HCT116 (cell line): ENCODE data around the gene GZF1. TPM values are rescaled to one million over a fixed set of nuclear protein-coding genes. Genes with fewer than 3 reads are reported as not detected.
A peak's percentile ranks its signal among the peaks of the same experiment; 100 is the strongest.

ENCODE experiments used
- ATAC-seq: fragments of 200-7000 bp; cut with Tn5 transposase; 2 replicates; pipeline ENCODE4 v1.9.1; 2020; ENCODE audit warnings: mild to moderate bottlenecking, moderate library complexity
- BruUV-seq: library from RNA; stranded (reverse); fragments of 400-500 nt; replicated peaks from 2 replicates; lab custom pipeline; 2021; lab: Mats Ljungman, UMichigan
- CTCF ChIA-PET: fragments of 300-600 bp; sonication (Branson Sonifier 250); formaldehyde crosslinking; loops from one replicate; lab custom pipeline; 2021; ENCODE audit warnings: antibody characterized with exemption; lab: Charles Lee
- POLR2A ChIA-PET: fragments of 300-600, 350-600 bp; sonication (Branson Sonifier 250); formaldehyde crosslinking; loops from one replicate; lab custom pipeline; 2021; ENCODE audit warnings: antibody characterized with exemption; lab: Charles Lee
- RAD21 ChIA-PET, 2 experiments: fragments of 300-600 bp; sonication (Branson Sonifier 250); formaldehyde crosslinking; loops; one replicate each; lab custom pipeline; 2023; ENCODE audit warnings: low total read pairs in 2 of 2; ENCODE audit not compliant: uncharacterized antibody in 2 of 2, unreplicated experiment in 2 of 2, low non-redundant PET in 1 of 2; lab: Charles Lee
- DNase-seq: peaks from one replicate; pipeline ENCODE4 v3.0.0-alpha.2; 2010; ENCODE audit warnings: low read depth, low spot score
- H2AFZ ChIP-seq: fragments of 200-600 bp; shearing (Covaris generic), sonication (generic); 2 replicates; pipeline ENCODE4 v1.6.1; 2017; ENCODE audit warnings: low read depth, mixed run types, mixed read lengths, antibody characterized with exemption, low read length; ENCODE audit not compliant: poor library complexity, severe bottlenecking
- H3K27ac ChIP-seq: 2 replicates; pipeline ENCODE4 v1.5.1; 2012; ENCODE audit warnings: low read depth, low read length
- H3K27me3 ChIP-seq: fragments of 200-600 bp; sonication (generic); 2 replicates; pipeline ENCODE4 v1.6.1; 2016; ENCODE audit warnings: mixed run types, low read length, mixed read lengths; ENCODE audit not compliant: insufficient read depth
- H3K36me3 ChIP-seq, 2 experiments: fragments of 200-500 bp in 1 of 2; fragments of 200-600 bp in 1 of 2; sonication (Bioruptor generic) in 1 of 2; sonication (generic) in 1 of 2; 2 replicates each; pipeline versions ENCODE4 v1.5.1 to v1.6.1; 2014 to 2016; ENCODE audit warnings: low read length in 2 of 2, inconsistent platforms in 1 of 2, mixed read lengths in 1 of 2, mixed run types in 1 of 2; ENCODE audit not compliant: insufficient read depth in 2 of 2, control insufficient read depth in 1 of 2
- H3K4me1 ChIP-seq, 2 experiments: fragments of 200-600 bp in 1 of 2; sonication (generic) in 1 of 2; 2 replicates each; pipeline versions ENCODE4 v1.5.1 to v1.6.1; 2012 to 2017; ENCODE audit warnings: low read length in 2 of 2, inconsistent platforms in 1 of 2, mild to moderate bottlenecking in 1 of 2, mixed read lengths in 1 of 2, mixed run types in 1 of 2, moderate library complexity in 1 of 2; ENCODE audit not compliant: insufficient read depth in 2 of 2, control insufficient read depth in 1 of 2
- H3K4me2 ChIP-seq: fragments of 200-600 bp; sonication (generic); 2 replicates; pipeline ENCODE4 v1.6.1; 2017; ENCODE audit warnings: mixed run types, low read length, mixed read lengths
- H3K4me3 ChIP-seq, 2 experiments: fragments of 200-600 bp in 1 of 2; sonication (generic) in 1 of 2; replicated peaks in 1 of 2; 2 replicates each; pipeline ENCODE4 v1.5.1; 2011 to 2016; ENCODE audit warnings: low read length in 2 of 2, control low read depth in 1 of 2, low read depth in 1 of 2, mild to moderate bottlenecking in 1 of 2, mixed read lengths in 1 of 2, mixed run types in 1 of 2
- H3K79me2 ChIP-seq: fragments of 200-600 bp; sonication (generic); 2 replicates; pipeline ENCODE4 v1.6.1; 2017; ENCODE audit warnings: mild to moderate bottlenecking, mixed run types, low read length, moderate library complexity, mixed read lengths; ENCODE audit not compliant: insufficient read depth
- H3K9ac ChIP-seq: fragments of 200-600 bp; sonication (generic); 2 replicates; pipeline ENCODE4 v1.6.1; 2016; ENCODE audit warnings: low read length, mixed read lengths
- H3K9me2 ChIP-seq: fragments of 200-600 bp; sonication (generic), shearing (Covaris generic); 2 replicates; pipeline ENCODE4 v1.6.1; 2017; ENCODE audit warnings: mixed run types, mild to moderate bottlenecking, moderate library complexity; ENCODE audit not compliant: insufficient read depth
- H3K9me3 ChIP-seq, 2 experiments: fragments of 200-500 bp in 1 of 2; fragments of 200-600 bp in 1 of 2; sonication (Bioruptor generic) in 1 of 2; sonication (generic) in 1 of 2; 2 replicates each; pipeline ENCODE4 v1.6.1; 2014 to 2017; ENCODE audit warnings: low read length in 2 of 2, mixed read lengths in 2 of 2, inconsistent platforms in 1 of 2, low read depth in 1 of 2, mild to moderate bottlenecking in 1 of 2, mixed run types in 1 of 2, moderate library complexity in 1 of 2; ENCODE audit not compliant: control insufficient read depth in 1 of 2, insufficient read depth in 1 of 2
- H4K20me1 ChIP-seq: fragments of 200-600 bp; sonication (generic), shearing (Covaris generic); 2 replicates; pipeline ENCODE4 v1.6.1; 2017; ENCODE audit warnings: mixed run types, mild to moderate bottlenecking, moderate library complexity; ENCODE audit not compliant: insufficient read depth
- CEBPB ChIP-seq: IDR thresholded peaks from 2 replicates; pipeline ENCODE4 v1.6.1; 2012; ENCODE audit warnings: low read depth
- ELF1 ChIP-seq: IDR thresholded peaks from 2 replicates; pipeline ENCODE4 v1.6.1; 2012; ENCODE audit warnings: low read depth, borderline replicate concordance
- YY1 ChIP-seq: IDR thresholded peaks from 2 replicates; pipeline ENCODE4 v1.6.1; 2011; ENCODE audit warnings: low read length, low read depth, moderate library complexity, mild to moderate bottlenecking; ENCODE audit not compliant: insufficient replicate concordance; ENCODE audit errors: extremely low read depth
- ZNF274 ChIP-seq: fragments of 200-500 bp; sonication (Bioruptor generic); IDR thresholded peaks from 2 replicates; pipeline ENCODE4 v1.6.1; 2014; ENCODE audit warnings: mild to moderate bottlenecking, low read depth, low read length, inconsistent platforms
- intact Hi-C: fragments of 100-400 bp; cut with micrococcal nuclease; formaldehyde crosslinking; loops from 2 replicates; pipeline ENCODE4 v1.10.0; 2022
- total RNA-seq: library from RNA; stranded (reverse); gene quantifications from one replicate; pipeline ENCODE4 v1.2.1, GENCODE V29; 2021; ENCODE audit not compliant: unreplicated experiment
- TF ChIP-seq, protein P1 (sequence below): IDR thresholded peaks from 2 replicates; pipeline ENCODE4 v1.6.1; 2012
- TF ChIP-seq, protein P2 (sequence below): IDR thresholded peaks from 2 replicates; pipeline ENCODE4 v1.6.1; 2012; ENCODE audit warnings: low read depth

GZF1 gene
- total RNA-seq, 1 experiment from 2014 or later, result 10.4 TPM

DNA sequence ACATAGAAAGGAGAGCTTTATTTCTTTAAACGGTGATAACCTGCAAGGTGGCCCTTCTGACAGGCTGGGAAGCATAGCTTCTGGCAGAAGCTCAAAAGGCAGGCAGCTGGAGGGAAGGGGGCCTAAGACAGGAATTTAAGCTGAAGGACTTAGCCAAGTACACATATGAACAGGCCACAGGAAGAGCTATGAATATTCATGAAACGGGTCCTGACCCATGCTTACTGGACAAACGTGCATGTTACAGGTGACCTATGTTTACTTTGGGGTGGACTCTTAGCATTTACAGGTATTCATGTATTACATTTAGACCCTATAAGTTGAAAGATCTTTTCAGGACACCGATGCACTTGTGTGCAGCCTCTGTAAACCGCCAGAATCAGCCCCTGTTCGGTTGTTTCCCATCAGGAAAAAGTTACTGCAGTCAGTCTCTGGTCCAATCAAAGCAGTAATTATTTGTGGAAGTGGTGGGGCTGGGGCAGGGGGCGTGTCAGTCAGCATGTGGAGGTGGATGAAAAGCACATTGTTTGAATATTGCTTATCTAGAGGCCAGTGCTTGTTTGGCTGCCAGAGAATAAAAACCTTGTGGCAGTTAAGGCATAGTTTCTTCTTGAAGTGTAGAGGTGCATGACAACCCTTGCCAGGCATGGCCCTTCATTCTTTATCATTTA is 2.9 kb upstream of the GZF1 start:
- no peaks in the 10 kb centered on the region for H4K20me1 ChIP-seq
- H3K27ac ChIP-seq, result peak overlapping the region; percentile 43; the same call in 1 of the 2 replicates
- ChIA-PET RAD21 (no interaction called here), CTCF (no interaction called here), POLR2A (interaction anchor here (1.5 to 3.0 kb wide), 2 partner anchors 9 to 62 kb away, joined by 5 to 24 read pairs; partner anchors contain the start of genes NAPB and NXT1)
- peak overlapping the region; percentile 60 for H3K9ac ChIP-seq
- intact Hi-C loops, result loop anchor here (1.0 to 10.0 kb wide), 2 partner anchors 9 to 214 kb away; partner anchors contain the start of gene NXT1
- ATAC-seq (no peak), DNase-seq (no peak)
- H3K9me3 ChIP-seq, result no peaks in the 10 kb centered on the region
- peaks cover 7 to 17% of the 10 kb centered on the region in 2 experiments; a peak in 2 of 4 replicates for H3K36me3 ChIP-seq
- H3K27me3 ChIP-seq, result no peaks in the 10 kb centered on the region
- peak overlapping the region; percentile 96 for H3K4me2 ChIP-seq
- H3K79me2 ChIP-seq, result peaks cover 46% of the 10 kb centered on the region
- no peaks in the 10 kb centered on the region for H3K9me2 ChIP-seq
- BruUV-seq, result no TSS peak
- TF ChIP-seq, protein P1, sequence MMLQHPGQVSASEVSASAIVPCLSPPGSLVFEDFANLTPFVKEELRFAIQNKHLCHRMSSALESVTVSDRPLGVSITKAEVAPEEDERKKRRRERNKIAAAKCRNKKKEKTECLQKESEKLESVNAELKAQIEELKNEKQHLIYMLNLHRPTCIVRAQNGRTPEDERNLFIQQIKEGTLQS, result no peak
- TF ChIP-seq ZNF274 (no peak), ELF1 (no peak), CEBPB (no peak), YY1 (no peak)
- TF ChIP-seq, protein P2, sequence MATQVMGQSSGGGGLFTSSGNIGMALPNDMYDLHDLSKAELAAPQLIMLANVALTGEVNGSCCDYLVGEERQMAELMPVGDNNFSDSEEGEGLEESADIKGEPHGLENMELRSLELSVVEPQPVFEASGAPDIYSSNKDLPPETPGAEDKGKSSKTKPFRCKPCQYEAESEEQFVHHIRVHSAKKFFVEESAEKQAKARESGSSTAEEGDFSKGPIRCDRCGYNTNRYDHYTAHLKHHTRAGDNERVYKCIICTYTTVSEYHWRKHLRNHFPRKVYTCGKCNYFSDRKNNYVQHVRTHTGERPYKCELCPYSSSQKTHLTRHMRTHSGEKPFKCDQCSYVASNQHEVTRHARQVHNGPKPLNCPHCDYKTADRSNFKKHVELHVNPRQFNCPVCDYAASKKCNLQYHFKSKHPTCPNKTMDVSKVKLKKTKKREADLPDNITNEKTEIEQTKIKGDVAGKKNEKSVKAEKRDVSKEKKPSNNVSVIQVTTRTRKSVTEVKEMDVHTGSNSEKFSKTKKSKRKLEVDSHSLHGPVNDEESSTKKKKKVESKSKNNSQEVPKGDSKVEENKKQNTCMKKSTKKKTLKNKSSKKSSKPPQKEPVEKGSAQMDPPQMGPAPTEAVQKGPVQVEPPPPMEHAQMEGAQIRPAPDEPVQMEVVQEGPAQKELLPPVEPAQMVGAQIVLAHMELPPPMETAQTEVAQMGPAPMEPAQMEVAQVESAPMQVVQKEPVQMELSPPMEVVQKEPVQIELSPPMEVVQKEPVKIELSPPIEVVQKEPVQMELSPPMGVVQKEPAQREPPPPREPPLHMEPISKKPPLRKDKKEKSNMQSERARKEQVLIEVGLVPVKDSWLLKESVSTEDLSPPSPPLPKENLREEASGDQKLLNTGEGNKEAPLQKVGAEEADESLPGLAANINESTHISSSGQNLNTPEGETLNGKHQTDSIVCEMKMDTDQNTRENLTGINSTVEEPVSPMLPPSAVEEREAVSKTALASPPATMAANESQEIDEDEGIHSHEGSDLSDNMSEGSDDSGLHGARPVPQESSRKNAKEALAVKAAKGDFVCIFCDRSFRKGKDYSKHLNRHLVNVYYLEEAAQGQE, result no peak
- no peak overlapping the region for H2AFZ ChIP-seq
- H3K4me1 ChIP-seq, result peaks cover 24 to 46% of the 10 kb centered on the region in 2 experiments
- H3K4me3 ChIP-seq, result no peak overlapping the region; a peak in 1 of 4 replicates
